Fibroblast of lung (primary cell): ENCODE measurements around the gene TMPRSS7. TPM values are rescaled to one million over a fixed set of nuclear protein-coding genes. Genes with fewer than 3 reads are reported as not detected.

Experiments
- DNase-seq, 2 donors: peaks; one replicate each; pipeline versions ENCODE4 v3.0.0 to v3.0.0-alpha.2; 2010; ENCODE audit warnings: low read depth in 2 of 2
- H2AFZ ChIP-seq: 2 replicates; pipeline ENCODE4 v1.5.1; 2012; ENCODE audit warnings: low read length, control low read depth, inconsistent platforms
- H3K27ac ChIP-seq: 2 replicates; pipeline ENCODE4 v1.5.1; 2011; ENCODE audit warnings: low read length, control low read depth; ENCODE audit not compliant: insufficient read depth
- H3K27me3 ChIP-seq: 2 replicates; pipeline ENCODE4 v1.5.1; 2011; ENCODE audit warnings: mild to moderate bottlenecking, low read length; ENCODE audit not compliant: control insufficient read depth, insufficient read depth
- H3K36me3 ChIP-seq: 2 replicates; pipeline ENCODE4 v1.5.1; 2011; ENCODE audit warnings: low read length; ENCODE audit not compliant: control insufficient read depth, insufficient read depth
- H3K4me1 ChIP-seq: 2 replicates; pipeline ENCODE4 v1.5.1; 2011; ENCODE audit warnings: low read length; ENCODE audit not compliant: control insufficient read depth, insufficient read depth; ENCODE audit errors: extremely low read depth
- H3K4me2 ChIP-seq: 2 replicates; pipeline ENCODE4 v1.5.1; 2011; ENCODE audit warnings: low read length, control low read depth; ENCODE audit not compliant: insufficient read depth; ENCODE audit errors: extremely low read depth
- H3K4me3 ChIP-seq, 4 experiments: fragments of 200-600 bp in 1 of 4; sonication (generic) in 1 of 4; replicated peaks in 1 of 4; 2 replicates each; pipeline ENCODE4 v1.5.1; 2011 to 2016; ENCODE audit warnings: low read length in 4 of 4, low read depth in 3 of 4, mild to moderate bottlenecking in 3 of 4, control low read depth in 2 of 4, inconsistent platforms in 1 of 4, mixed read lengths in 1 of 4; ENCODE audit not compliant: insufficient read depth in 1 of 4; ENCODE audit errors: control extremely low read depth in 1 of 4
- H3K79me2 ChIP-seq: 2 replicates; pipeline ENCODE4 v1.5.1; 2012; ENCODE audit warnings: mild to moderate bottlenecking, low read length, inconsistent platforms; ENCODE audit not compliant: control insufficient read depth, insufficient read depth
- H3K9ac ChIP-seq: 2 replicates; pipeline ENCODE4 v1.5.1; 2011; ENCODE audit warnings: mild to moderate bottlenecking, low read length, control low read depth; ENCODE audit not compliant: insufficient read depth
- H3K9me3 ChIP-seq: 2 replicates; pipeline ENCODE4 v1.5.1; 2012; ENCODE audit warnings: low read depth, low read length; ENCODE audit not compliant: control insufficient read depth, insufficient read depth
- H4K20me1 ChIP-seq: 2 replicates; pipeline ENCODE4 v1.5.1; 2011; ENCODE audit warnings: low read length; ENCODE audit not compliant: control insufficient read depth, insufficient read depth; ENCODE audit errors: extremely low read depth
- CTCF ChIP-seq, 2 donors: IDR thresholded peaks in 1 of 2; conservative IDR thresholded peaks in 1 of 2; 1 replicate in 1 of 2; 2 replicates in 1 of 2; pipeline ENCODE4 v1.5.1; 2011 to 2012; ENCODE audit warnings: low read length in 2 of 2, control low read depth in 1 of 2, inconsistent platforms in 1 of 2, low read depth in 1 of 2, mild to moderate bottlenecking in 1 of 2
- EZH2 ChIP-seq: IDR thresholded peaks from 2 replicates; pipeline ENCODE4 v1.5.1; 2012; ENCODE audit warnings: low read length, control low read depth, mild to moderate bottlenecking; ENCODE audit errors: missing control alignments
- polyA plus RNA-seq, 2 donors: library from polyadenylated mRNA; depleted of rRNA in 1 of 2; stranded (reverse) in 1 of 2; unstranded in 1 of 2; fragments of >200 nt; gene quantifications; 2 replicates each; pipeline ENCODE4 v1.2.1, GENCODE V29; 2011 to 2012; ENCODE audit warnings: missing spikeins in 1 of 2
- total RNA-seq: library from RNA; depleted of rRNA; stranded (reverse); fragments of >200 nt; gene quantifications from 2 replicates; pipeline ENCODE4 v1.2.1, GENCODE V29; 2014

TMPRSS7 gene
- total and polyA plus RNA-seq, 2 donors (not counting 1 experiment from before 2014, with no cell fraction given): not detected

GRCh38 chr3:112048911-112049310 is 14.4 kb downstream of the TMPRSS7 start:
- H3K4me2 ChIP-seq: no peak overlapping the region
- TF ChIP-seq CTCF (conservative IDR thresholded peaks at IDR 0.05 in 1 of 2, IDR thresholded peaks at IDR 0.05 in 1 of 2; ENCODE audit: low read depth in 1 of 2, low read length in 2 of 2) (no peak), EZH2 (no peak)
- H3K27ac ChIP-seq: no peak overlapping the region
- H3K4me1 ChIP-seq: no peaks in the 10 kb centered on the region
- no peak overlapping the region for H3K4me3 ChIP-seq
- H4K20me1 ChIP-seq: no peaks in the 10 kb centered on the region
- H3K36me3 ChIP-seq: no peaks in the 10 kb centered on the region
- H3K79me2 ChIP-seq: no peaks in the 10 kb centered on the region
- no peak overlapping the region for H3K9ac ChIP-seq
- no peaks in the 10 kb centered on the region for H3K9me3 ChIP-seq
- H3K27me3 ChIP-seq: no peaks in the 10 kb centered on the region
- no peak for DNase-seq
- no peak overlapping the region for H2AFZ ChIP-seq

GRCh38 chr3:112053229-112053628 is 18.7 kb downstream of the TMPRSS7 start:
- Histone ChIP-seq H3K4me2 (no peak overlapping the region), H3K9ac (no peak overlapping the region), H4K20me1 (no peaks in the 10 kb centered on the region), H3K36me3 (no peaks in the 10 kb centered on the region), H3K9me3 (no peaks in the 10 kb centered on the region), H3K4me1 (no peaks in the 10 kb centered on the region), H3K79me2 (no peaks in the 10 kb centered on the region), H3K4me3 (no peak overlapping the region), H2AFZ (no peak overlapping the region), H3K27ac (no peak overlapping the region), H3K27me3 (no peaks in the 10 kb centered on the region)
- TF ChIP-seq CTCF (conservative IDR thresholded peaks at IDR 0.05 in 1 of 2, IDR thresholded peaks at IDR 0.05 in 1 of 2; ENCODE audit: low read depth in 1 of 2, low read length in 2 of 2) (no peak), EZH2 (no peak)
- no peak for DNase-seq

GRCh38 chr3:112056451-112056929 is 22.0 kb downstream of the TMPRSS7 start:
- DNase-seq: peak; percentile 59 to 89
- Histone ChIP-seq H3K4me3 (no peak overlapping the region), H4K20me1 (no peaks in the 10 kb centered on the region), H3K27ac (no peak overlapping the region), H3K79me2 (no peaks in the 10 kb centered on the region), H3K27me3 (no peaks in the 10 kb centered on the region), H2AFZ (no peak overlapping the region), H3K4me1 (no peaks in the 10 kb centered on the region), H3K9ac (no peak overlapping the region), H3K4me2 (no peak overlapping the region), H3K36me3 (no peaks in the 10 kb centered on the region), H3K9me3 (no peaks in the 10 kb centered on the region)
- TF ChIP-seq CTCF (conservative IDR thresholded peaks at IDR 0.05 in 1 of 2, IDR thresholded peaks at IDR 0.05 in 1 of 2; ENCODE audit: low read depth in 1 of 2, low read length in 2 of 2): no peak
- TF ChIP-seq EZH2: no peak
